ENCODE measurements around the gene DCN.

Gene DCN

DNA sequence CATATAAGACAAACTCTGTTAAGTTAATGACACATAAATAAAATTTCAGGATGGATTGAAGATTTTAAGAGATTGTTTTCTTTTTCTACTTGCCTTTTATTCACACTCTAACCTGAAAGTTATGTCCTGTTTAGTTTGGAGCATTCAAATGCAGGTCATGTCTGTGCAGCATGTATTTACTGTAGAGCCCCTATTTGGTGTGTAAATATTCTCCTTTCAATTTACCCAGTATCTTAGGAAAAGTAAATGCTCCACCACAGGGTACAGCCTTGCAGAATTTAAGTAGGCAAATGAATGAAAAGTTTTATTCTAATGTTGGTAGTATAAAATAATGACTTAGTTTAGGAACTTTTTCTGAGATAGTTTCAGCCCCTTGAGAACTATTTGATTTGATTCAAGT lies 6.2 kb upstream of the DCN start:
- DNase-seq (ENCODE audit: extremely low read depth in 1 of 2, low read depth in 1 of 2): no peak

- DNase-seq (ENCODE audit: extremely low read depth in 1 of 2, low read depth in 1 of 2): no peak
Observed at GRCh38 chr12:91186156-91186555, 3.5 kb upstream of the DCN start.

- DNase-seq (ENCODE audit: extremely low read depth in 1 of 2, low read depth in 1 of 2): no peak
Observed at GRCh38 chr12:91185421-91185820, 2.8 kb upstream of the DCN start.

DNA sequence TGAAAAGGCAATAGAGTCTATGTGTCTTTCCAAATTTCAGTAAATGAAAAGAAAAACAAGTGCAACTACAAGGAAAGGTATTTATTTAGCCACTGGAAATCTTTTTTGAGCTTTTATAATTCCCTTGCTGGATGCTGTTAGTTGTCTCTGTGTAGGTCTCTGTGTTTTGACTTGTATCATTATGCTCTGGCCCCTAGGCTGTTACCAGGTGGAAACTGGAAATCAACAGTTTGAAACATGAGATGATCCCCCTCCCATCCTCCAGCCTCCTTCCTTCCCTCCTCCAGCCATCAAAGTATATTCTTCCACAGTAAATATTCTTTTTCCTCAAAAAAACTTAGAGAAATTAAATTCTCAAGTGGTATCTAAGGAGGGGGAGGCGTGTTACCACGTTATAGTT lies 934 bp upstream of the DCN start:
- no peak for DNase-seq (ENCODE audit: extremely low read depth in 1 of 2, low read depth in 1 of 2)

DNA sequence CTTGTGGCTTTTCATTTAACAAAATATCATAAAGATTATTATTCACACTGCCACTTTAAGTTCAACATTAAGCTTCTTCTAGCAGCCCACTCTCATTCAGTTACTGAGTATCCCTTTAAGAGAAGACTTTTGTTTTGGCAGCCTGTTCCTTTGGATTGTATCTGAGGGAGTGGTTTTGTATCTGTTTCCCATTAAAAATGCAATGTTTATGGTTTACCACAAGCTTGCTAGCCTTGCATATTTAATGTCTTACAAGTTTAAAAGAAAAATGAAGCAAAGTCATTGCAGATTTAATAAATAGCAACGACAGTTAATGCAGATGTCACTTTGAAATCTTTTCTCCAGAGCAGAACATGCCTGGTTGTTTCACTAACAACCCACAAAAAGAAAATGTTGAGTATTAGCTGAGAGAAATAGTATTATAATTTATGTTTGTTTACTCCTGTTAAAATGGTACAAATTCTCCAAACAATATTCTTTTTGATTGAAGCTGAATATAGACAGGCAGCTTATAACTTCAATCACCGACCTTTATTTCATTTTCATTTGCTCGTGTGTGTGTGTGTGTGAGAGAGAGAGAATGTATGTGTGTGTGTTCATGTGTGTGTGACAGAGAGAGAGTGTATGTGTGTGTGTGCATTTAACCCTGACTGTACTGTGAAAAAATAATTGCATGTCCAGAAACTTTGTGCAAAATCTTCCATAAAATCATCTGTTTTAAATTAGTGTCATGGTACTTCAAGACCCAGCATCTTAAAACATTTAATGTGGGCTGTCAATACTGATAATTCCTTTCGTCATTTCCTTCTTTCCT lies 1.8 kb downstream of the DCN start:
- DNase-seq (ENCODE audit: extremely low read depth in 1 of 2, low read depth in 1 of 2): no peak

- no peak for DNase-seq (ENCODE audit: extremely low read depth in 1 of 2, low read depth in 1 of 2)
Observed at GRCh38 chr12:91179966-91180561, 2.6 kb downstream of the DCN start.

- DNase-seq (ENCODE audit: extremely low read depth in 1 of 2, low read depth in 1 of 2): no peak
Observed at GRCh38 chr12:91179315-91179714, 3.3 kb downstream of the DCN start.

GRCh38 chr12:91178781-91179180 lies 3.8 kb downstream of the DCN start:
- DNase-seq (ENCODE audit: extremely low read depth in 1 of 2, low read depth in 1 of 2): no peak

DNA sequence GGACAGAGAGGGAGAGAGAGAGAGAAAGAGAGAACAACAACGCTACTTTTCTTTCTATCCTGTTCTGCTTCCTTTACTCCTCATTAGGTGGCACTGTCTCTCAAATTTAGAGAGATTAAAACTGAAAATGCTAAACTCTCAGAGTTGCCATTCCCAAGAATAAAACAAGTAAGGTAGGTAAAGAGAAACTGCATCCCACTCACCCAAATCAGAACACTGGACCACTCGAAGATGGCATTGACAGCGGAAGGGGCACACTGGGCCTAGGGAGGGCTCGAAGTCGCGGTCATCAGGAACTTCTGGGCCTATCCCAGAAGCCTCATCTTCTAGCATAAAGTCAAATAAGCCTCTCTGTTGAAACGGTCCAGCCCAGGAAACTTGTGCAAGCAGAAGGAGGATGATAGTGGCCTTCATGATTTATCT lies 4.5 kb downstream of the DCN start:
- no peak for DNase-seq (ENCODE audit: extremely low read depth in 1 of 2, low read depth in 1 of 2)

DNA sequence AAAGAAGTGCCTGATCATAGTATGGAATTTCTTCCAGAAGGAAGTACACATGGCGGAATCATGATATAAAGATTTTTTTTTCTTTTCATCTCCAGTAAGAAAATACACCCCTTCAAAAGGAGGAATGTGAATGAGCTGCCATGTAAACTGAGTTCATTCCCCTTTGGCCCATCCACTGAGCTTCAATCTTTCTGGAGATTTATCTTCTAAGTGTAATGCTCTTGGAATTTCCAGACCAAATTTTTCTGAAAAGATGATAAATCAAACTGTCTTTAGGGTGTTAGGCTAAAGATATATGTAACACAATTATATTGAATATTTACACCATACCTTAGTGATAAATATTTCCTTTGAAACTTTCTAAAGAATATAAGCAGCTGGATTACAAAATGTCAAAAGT lies 5.2 kb downstream of the DCN start:
- no peak for DNase-seq (ENCODE audit: extremely low read depth in 1 of 2, low read depth in 1 of 2)

GRCh38 chr12:91176915-91177314 lies 5.7 kb downstream of the DCN start:
- no peak for DNase-seq (ENCODE audit: extremely low read depth in 1 of 2, low read depth in 1 of 2)

DNA sequence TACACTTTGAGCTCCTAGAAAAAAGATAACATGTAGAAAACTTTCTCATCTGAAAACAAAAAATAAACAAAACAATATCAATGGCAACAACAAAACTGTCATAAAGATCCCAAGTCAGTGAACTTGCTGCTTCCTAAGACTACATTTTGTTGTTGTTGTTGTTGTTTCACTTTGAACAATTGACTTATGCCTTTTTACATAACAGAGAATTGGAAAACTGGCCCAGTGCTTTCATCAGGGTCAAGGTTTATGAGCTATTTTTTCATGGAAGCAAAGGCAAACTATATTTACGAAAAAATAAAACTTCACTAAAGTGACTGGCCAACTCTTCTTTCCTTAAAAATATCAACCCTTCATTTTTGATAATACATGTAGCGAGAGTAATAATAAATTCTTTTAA lies 6.3 kb downstream of the DCN start:
- no peak for DNase-seq (ENCODE audit: extremely low read depth in 1 of 2, low read depth in 1 of 2)

GRCh38 chr12:91173124-91173523 lies 9.5 kb downstream of the DCN start:
- no peak for DNase-seq (ENCODE audit: extremely low read depth in 1 of 2, low read depth in 1 of 2)

DNA sequence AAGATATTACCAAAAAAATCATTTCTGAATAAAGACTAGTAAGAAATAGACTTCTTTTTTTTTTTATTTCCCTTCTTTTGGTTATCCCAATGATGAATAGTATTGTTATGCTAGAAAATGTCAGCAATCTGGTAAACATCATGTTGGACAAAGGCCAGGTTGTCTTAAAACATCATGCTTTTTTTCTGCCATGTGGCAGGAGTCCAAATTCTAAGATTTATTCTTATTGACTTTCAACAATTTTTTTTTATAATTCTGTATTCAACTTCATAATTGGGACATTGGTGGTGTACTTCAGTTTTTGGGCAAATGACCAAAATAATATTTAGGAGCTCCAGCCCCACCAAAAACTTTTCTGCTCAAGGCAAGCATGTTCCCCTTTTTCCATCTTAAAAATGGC lies 10.5 kb downstream of the DCN start:
- no peak for DNase-seq (ENCODE audit: extremely low read depth in 1 of 2, low read depth in 1 of 2)

- no peak for DNase-seq (ENCODE audit: extremely low read depth in 1 of 2, low read depth in 1 of 2)
Observed at GRCh38 chr12:91171476-91171875, 11.1 kb downstream of the DCN start.

- no peak for DNase-seq (ENCODE audit: extremely low read depth in 1 of 2, low read depth in 1 of 2)
Observed at GRCh38 chr12:91163116-91163515, 19.5 kb downstream of the DCN start.

GRCh38 chr12:91161009-91161408 lies 21.6 kb downstream of the DCN start:
- no peak for DNase-seq (ENCODE audit: extremely low read depth in 1 of 2, low read depth in 1 of 2)

- no peak for DNase-seq (ENCODE audit: extremely low read depth in 1 of 2, low read depth in 1 of 2)
Observed at GRCh38 chr12:91155990-91156389, 26.6 kb downstream of the DCN start.

DNA sequence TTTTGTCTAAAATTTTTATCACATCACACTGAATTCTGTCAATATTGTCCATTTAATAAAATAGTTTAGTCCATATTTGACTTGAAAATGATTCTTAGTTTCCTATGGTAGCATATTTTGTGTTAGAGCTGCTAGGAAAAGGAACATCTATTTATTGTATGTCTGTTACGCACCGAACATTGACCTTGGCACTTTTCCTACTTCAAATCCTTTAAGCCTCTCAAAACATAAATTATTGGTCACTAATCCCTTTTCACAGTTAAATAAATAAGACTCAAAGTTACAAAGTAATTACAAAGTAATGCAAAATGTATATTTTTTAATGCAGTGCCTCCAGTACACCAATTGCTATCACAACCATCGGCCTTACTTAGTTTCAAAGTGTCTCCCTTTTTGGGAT lies 28.5 kb downstream of the DCN start:
- no peak for DNase-seq (ENCODE audit: extremely low read depth in 1 of 2, low read depth in 1 of 2)

DNA sequence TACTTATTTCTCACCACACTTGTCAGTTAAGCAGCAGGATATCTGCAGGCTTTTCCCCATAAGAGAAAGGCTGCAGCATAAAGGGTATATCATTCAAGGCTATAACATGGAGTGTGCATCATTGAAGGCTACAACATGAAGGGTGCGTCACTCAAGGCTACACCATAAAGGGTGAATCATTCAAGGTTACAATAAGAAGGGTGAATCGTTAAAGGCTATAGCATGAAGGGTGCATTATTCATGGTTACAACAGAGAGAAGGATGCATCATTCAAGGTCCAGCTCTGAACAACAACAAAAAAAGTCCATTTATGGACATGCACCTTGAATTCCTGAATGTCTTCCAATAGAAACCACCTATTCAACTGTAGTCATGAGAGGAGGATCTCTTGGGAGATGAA lies 38.6 kb downstream of the DCN start:
- no peak for DNase-seq (ENCODE audit: extremely low read depth in 1 of 2, low read depth in 1 of 2)

DNA sequence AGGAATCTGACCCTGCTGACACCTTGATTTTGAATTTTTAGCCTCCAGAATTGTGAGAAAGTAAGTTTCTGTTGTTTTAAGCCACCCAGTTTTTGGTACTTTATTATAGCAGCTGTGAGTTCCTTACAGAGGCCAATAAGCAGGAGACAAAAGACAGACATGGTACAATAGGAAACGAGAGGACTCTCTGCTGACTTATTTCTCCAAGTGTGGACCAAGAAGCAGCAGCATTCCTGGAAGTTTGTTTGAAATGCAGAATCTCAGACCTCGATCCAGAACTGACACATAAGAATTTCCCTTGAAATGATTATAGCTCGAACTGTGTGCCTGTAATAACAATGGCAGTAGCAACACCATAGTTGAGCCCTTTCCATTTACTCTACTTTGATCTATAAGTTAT lies 39.4 kb downstream of the DCN start:
- no peak for DNase-seq (ENCODE audit: extremely low read depth in 1 of 2, low read depth in 1 of 2)

- DNase-seq (ENCODE audit: extremely low read depth in 1 of 2, low read depth in 1 of 2): no peak
Observed at GRCh38 chr12:91142221-91142631, 40.4 kb downstream of the DCN start.
